ENCODE data around the gene IFT172. TPM values are rescaled to one million over a fixed set of nuclear protein-coding genes. Genes with fewer than 3 reads are reported as not detected.

IFT172 gene
- total and polyA plus RNA-seq, 2 of the 4 experiments (the other 2 are of a cell fraction): 18.8 to 25.5 TPM

GRCh38 chr2:27400348-27401135, 89.0 kb downstream of the IFT172 start:
- no TSS peak for BruUV-seq (replicated peaks)
- ChIA-PET CTCF (no interaction called here), POLR2A (ENCODE audit: unreplicated experiment) (no interaction called here)
- Histone ChIP-seq H3K4me2 (ENCODE audit: low read depth, low read length) (no peak overlapping the region), H3K56ac (ENCODE audit: extremely low read depth, insufficient read depth, low read length) (no peak overlapping the region), H3K27me3 (ENCODE audit: control insufficient read depth, insufficient read depth, low read length) (no peaks in the 10 kb centered on the region), H3K27ac (ENCODE audit: insufficient read depth, low read length) (no peak overlapping the region), H2BK5ac (ENCODE audit: low read depth, low read length, poor library complexity, severe bottlenecking) (no peak overlapping the region), H3K4me1 (ENCODE audit: control insufficient read depth, insufficient read depth, low read length) (no peaks in the 10 kb centered on the region), H2AK5ac (ENCODE audit: low read depth, low read length) (no peak overlapping the region), H4K91ac (ENCODE audit: insufficient read depth, low read depth, low read length) (no peak overlapping the region), H3K23ac (ENCODE audit: low read depth, low read length) (no peak overlapping the region), H2AK9ac (replicated peaks; ENCODE audit: low read depth, low read length, poor library complexity) (no peak overlapping the region), H2BK120ac (ENCODE audit: low read depth, low read length) (no peak overlapping the region), H2AFZ (replicated peaks; ENCODE audit: low read length, poor library complexity) (no peak overlapping the region), H3K9me3 (ENCODE audit: control insufficient read depth, insufficient read depth, low read length) (no peaks in the 10 kb centered on the region), H4K5ac (ENCODE audit: low read depth, low read length) (no peak overlapping the region), H4K20me1 (ENCODE audit: insufficient read depth, low read length) (peaks cover 44% of the 10 kb centered on the region), H3K4ac (ENCODE audit: low read depth, low read length) (no peak overlapping the region), H2BK15ac (ENCODE audit: low read depth, low read length) (no peak overlapping the region), H3K79me1 (ENCODE audit: low read depth in 1 of 2, low read length in 2 of 2) (peaks cover 9 to 37% of the 10 kb centered on the region in 2 experiments), H3K9ac (ENCODE audit: low read depth, low read length) (no peak overlapping the region), H3K36me3 (ENCODE audit: control insufficient read depth, insufficient read depth, low read length) (peaks cover 5% of the 10 kb centered on the region; the same call in 1 of the 2 replicates), H3K14ac (replicated peaks; ENCODE audit: low read depth, low read length) (no peak overlapping the region), H3K18ac (ENCODE audit: low read depth, low read length) (no peak overlapping the region), H4K8ac (ENCODE audit: low read depth in 2 of 2, low read length in 2 of 2) (no peak overlapping the region), H2BK20ac (ENCODE audit: low read depth, low read length) (no peak overlapping the region), H3K4me3 (ENCODE audit: insufficient read depth, low read depth, low read length) (no peak overlapping the region), H3K9me1 (ENCODE audit: insufficient read depth, low read length) (no peaks in the 10 kb centered on the region)
- dilution Hi-C loops (cut with HindIII; ENCODE audit: low sequenced_read_pairs, unreplicated experiment) (no loop called here), in situ Hi-C loops (cut with MboI; ENCODE audit: low sequenced_read_pairs) (no loop called here), intact Hi-C loops (cut with micrococcal nuclease) (loop anchor here (10.0 kb wide), 1 partner anchor 224 kb away; the partner anchor contains the start of genes CCDC121 and GPN1)
- no CpG with 5 or more reads among the region's 2 CpGs for WGBS, 2 experiments (ENCODE audit: extremely low coverage in 2 of 2, insufficient read length in 1 of 2)
- no peak for DNase-seq
- peak; percentile 21; the same call in 1 of the 2 replicates for ATAC-seq (ENCODE audit: low read depth)
- TF ChIP-seq NFE2L2 (IDR thresholded peaks at IDR 0.05; ENCODE audit: low read depth, low read length) (no peak), MAFK (IDR thresholded peaks at IDR 0.05; ENCODE audit: low read depth, low read length) (no peak)
